ENCODE results near the gene RFX3.

- no peak for TF ChIP-seq RXRA (IDR thresholded peaks at IDR 0.05)
- no peak for TF ChIP-seq GABPA (IDR thresholded peaks at IDR 0.05 in 1 of 2, conservative IDR thresholded peaks at IDR 0.05 in 1 of 2)
- no peak for TF ChIP-seq CTCF (IDR thresholded peaks at IDR 0.05; ENCODE audit: low read depth, low read length, missing input control)
- no peak for TF ChIP-seq JUND (IDR thresholded peaks at IDR 0.05)
These were observed 11.0 kb downstream of the RFX3 start for GRCh38 chr9:3514786-3515185.

Measured in liver (tissue), 3 donors.